ENCODE measurements around the gene ARHGEF19. TPM values are rescaled to one million over a fixed set of nuclear protein-coding genes. Genes with fewer than 3 reads are reported as not detected.

ARHGEF19 gene
- total and polyA plus RNA-seq, 9 of the 15 experiments (the other 6 are each of a cell fraction or from before 2014, with no cell fraction given), result 0.73 to 21.0 (median 5.2) TPM

DNA sequence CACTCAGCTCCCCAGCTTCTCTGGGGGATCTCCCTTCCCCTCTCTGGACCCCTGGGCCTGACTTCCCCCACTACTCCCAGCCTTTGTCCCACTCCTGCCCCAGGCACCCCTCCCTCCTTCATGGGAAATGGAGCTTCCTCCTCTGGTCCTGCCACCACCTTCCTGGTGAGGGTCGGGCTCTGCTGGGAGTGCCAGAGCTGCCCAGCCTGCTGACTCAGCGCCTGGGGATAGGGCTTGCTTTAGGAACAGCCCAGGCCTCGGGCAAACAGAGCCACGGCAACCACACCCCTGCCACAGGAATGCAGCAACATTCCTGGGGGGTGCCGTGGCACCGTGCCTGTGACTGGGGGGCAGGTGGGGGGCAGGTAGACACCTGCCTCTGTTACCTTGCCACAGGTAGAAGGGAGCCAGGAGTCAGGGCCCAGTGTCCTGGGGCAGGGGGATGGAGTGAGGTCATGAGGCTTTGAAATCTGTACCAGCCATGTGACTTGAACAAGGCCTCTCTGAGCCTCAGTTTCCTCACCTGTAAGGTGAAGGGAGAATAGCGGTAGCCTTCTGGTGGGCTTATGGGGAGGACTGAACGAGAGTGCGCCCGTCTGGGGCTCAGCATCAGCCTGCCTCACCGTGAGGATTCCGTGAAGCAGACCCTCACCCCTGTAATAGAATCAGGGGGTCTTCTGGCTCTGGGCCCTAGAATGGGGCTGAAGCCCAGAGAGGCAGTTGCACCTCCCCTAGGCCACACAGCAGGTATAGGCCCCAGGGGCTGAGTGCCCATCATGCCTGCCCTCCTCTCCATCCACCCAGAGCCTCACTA is 38.8 kb downstream of the ARHGEF19 start:
- intact Hi-C loops (cut with micrococcal nuclease), result no loop called here
- Histone ChIP-seq H3K79me2 (ENCODE audit: control insufficient read depth, insufficient read depth, low read length) (no peaks in the 10 kb centered on the region), H3K27ac (ENCODE audit: extremely low read depth, low read depth, low read length) (peak overlapping the region; percentile 85), H4K20me1 (replicated peaks; ENCODE audit: control insufficient read depth, insufficient read depth, low read length) (no peaks in the 10 kb centered on the region), H3K4me2 (ENCODE audit: insufficient read depth, low read length) (peak overlapping the region; percentile 75), H3K9me3 (replicated peaks; ENCODE audit: control insufficient read depth, insufficient read depth, low read depth, low read length) (no peaks in the 10 kb centered on the region), H3K36me3 (ENCODE audit: control insufficient read depth, insufficient read depth, low read length) (no peaks in the 10 kb centered on the region), H3K4me3 (no peak overlapping the region), H3K9me1 (ENCODE audit: control insufficient read depth, insufficient read depth, low read length) (no peaks in the 10 kb centered on the region), H2AFZ (ENCODE audit: low read depth, low read length) (peak overlapping the region; percentile 95), H3K4me1 (replicated peaks in 1 of 2; ENCODE audit: control insufficient read depth in 2 of 2, insufficient read depth in 2 of 2, low read length in 2 of 2) (peaks cover 38 to 55% of the 10 kb centered on the region in 2 experiments), H3K27me3 (ENCODE audit: control insufficient read depth in 2 of 2, insufficient read depth in 2 of 2, low read length in 2 of 2) (no peaks in the 10 kb centered on the region), H3K9ac (ENCODE audit: insufficient read depth in 1 of 2, low read depth in 2 of 2, low read length in 2 of 2) (peak overlapping the region; percentile 72 to 92)
- WGBS (ENCODE audit: insufficient coverage, low coverage, missing lambda C conversion rate), result 70% methylated on average over 12 of the region's 12 CpGs
- in situ Hi-C loops (cut with MboI), result no loop called here
- CTCF ChIA-PET (ENCODE audit: low intra/inter-chr PET ratio), result interaction anchor here (0.6 kb wide), 1 partner anchor 190 kb away, joined by 4 read pairs; no protein-coding TSS in a partner anchor
- DNase-seq (ENCODE audit: extremely low read depth in 1 of 4, low spot score in 3 of 4) (peak in 3 of 4 experiments; percentile 38 to 51 (median 48)), FAIRE-seq (no peak), ATAC-seq (peak; percentile 6; the same call in 1 of the 3 replicates)
- POLR2A ChIA-PET, result interaction anchor here (1.0 to 1.3 kb wide), 2 partner anchors 11 to 91 kb away, joined by 3 read pairs; no protein-coding TSS in a partner anchor
- BruUV-seq (replicated peaks), result no TSS peak
- TF ChIP-seq JUN (IDR thresholded peaks at IDR 0.05; ENCODE audit: borderline replicate concordance, low read depth, low read length), result no peak
- 0 out of 2 replicates have a peak, but pooled peaks have one; percentile 12 for TF ChIP-seq JUN (CRISPR knock-in tag; IDR thresholded peaks at IDR 0.05; ENCODE audit: borderline replicate concordance)
- TF ChIP-seq, protein P1, sequence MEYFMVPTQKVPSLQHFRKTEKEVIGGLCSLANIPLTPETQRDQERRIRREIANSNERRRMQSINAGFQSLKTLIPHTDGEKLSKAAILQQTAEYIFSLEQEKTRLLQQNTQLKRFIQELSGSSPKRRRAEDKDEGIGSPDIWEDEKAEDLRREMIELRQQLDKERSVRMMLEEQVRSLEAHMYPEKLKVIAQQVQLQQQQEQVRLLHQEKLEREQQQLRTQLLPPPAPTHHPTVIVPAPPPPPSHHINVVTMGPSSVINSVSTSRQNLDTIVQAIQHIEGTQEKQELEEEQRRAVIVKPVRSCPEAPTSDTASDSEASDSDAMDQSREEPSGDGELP (CRISPR knock-in tag; IDR thresholded peaks at IDR 0.05; ENCODE audit: borderline replicate concordance), result peak; percentile 31; the same call in 1 of the 2 replicates
- TF ChIP-seq GATAD2A (IDR thresholded peaks at IDR 0.05), result 0 out of 2 replicates have a peak, but pooled peaks have one; percentile 15
- TF ChIP-seq ZFP36 (IDR thresholded peaks at IDR 0.05; ENCODE audit: low read depth, low read length, partially characterized antibody), result peak; percentile 55
- TF ChIP-seq ZEB2 (IDR thresholded peaks at IDR 0.05), result peak; percentile 31; the same call in 1 of the 2 replicates
- TF ChIP-seq SRSF3 (IDR thresholded peaks at IDR 0.05; ENCODE audit: insufficient read depth, low read length), result no peak
- TF ChIP-seq MTA2 (IDR thresholded peaks at IDR 0.05; ENCODE audit: low read depth), result 0 out of 2 replicates have a peak, but pooled peaks have one; percentile 2
- peak in 1 of 2 experiments; percentile 78; a peak in 1 of 4 replicates for TF ChIP-seq TEAD1 (CRISPR knock-in tag; IDR thresholded peaks at IDR 0.05)
- no peak for TF ChIP-seq XRCC5 (IDR thresholded peaks at IDR 0.05; ENCODE audit: low read depth, low read length)
- TF ChIP-seq RBBP5 (IDR thresholded peaks at IDR 0.05; ENCODE audit: borderline replicate concordance, insufficient read depth, low read length, poor library complexity, severe bottlenecking), result peak; percentile 13
- 0 out of 2 replicates have a peak, but pooled peaks have one; percentile 11 for TF ChIP-seq VEZF1 (CRISPR knock-in tag; IDR thresholded peaks at IDR 0.05)
- peak; percentile 13; the same call in 1 of the 2 replicates for TF ChIP-seq SMARCE1 (IDR thresholded peaks at IDR 0.05)
- peak; percentile 90 for TF ChIP-seq C11orf30 (IDR thresholded peaks at IDR 0.05; ENCODE audit: low read depth)
- TF ChIP-seq ZNF239 (CRISPR knock-in tag; IDR thresholded peaks at IDR 0.05), result no peak
- peak; percentile 70; the same call in 1 of the 2 replicates for TF ChIP-seq DPF2 (IDR thresholded peaks at IDR 0.05)
- TF ChIP-seq, protein P2, sequence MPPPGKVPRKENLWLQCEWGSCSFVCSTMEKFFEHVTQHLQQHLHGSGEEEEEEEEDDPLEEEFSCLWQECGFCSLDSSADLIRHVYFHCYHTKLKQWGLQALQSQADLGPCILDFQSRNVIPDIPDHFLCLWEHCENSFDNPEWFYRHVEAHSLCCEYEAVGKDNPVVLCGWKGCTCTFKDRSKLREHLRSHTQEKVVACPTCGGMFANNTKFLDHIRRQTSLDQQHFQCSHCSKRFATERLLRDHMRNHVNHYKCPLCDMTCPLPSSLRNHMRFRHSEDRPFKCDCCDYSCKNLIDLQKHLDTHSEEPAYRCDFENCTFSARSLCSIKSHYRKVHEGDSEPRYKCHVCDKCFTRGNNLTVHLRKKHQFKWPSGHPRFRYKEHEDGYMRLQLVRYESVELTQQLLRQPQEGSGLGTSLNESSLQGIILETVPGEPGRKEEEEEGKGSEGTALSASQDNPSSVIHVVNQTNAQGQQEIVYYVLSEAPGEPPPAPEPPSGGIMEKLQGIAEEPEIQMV (tag; conservative IDR thresholded peaks at IDR 0.05; ENCODE audit: low read depth), result no peak

All from K562 (cell line).